GM12878 (cell line): ENCODE results near the gene PAPSS2. TPM values are rescaled to one million over a fixed set of nuclear protein-coding genes. Genes with fewer than 3 reads are reported as not detected.

ENCODE experiments used
- ATAC-seq: fragments of 200-7000 bp; cut with Tn5 transposase; 3 replicates; pipeline ENCODE4 v1.9.1; 2020; ENCODE audit warnings: mild to moderate bottlenecking, moderate library complexity
- BruUV-seq: library from RNA; stranded (reverse); fragments of 400-500 nt; replicated peaks from 2 replicates; lab custom pipeline; 2021; lab: Mats Ljungman, UMichigan
- CTCF ChIA-PET: fragments of 300-600 bp; sonication (Branson Sonifier 250); formaldehyde crosslinking; extraction: SDS; loops from one replicate; lab custom pipeline; 2021; ENCODE audit warnings: inconsistent platforms; lab: Yijun Ruan, JAX
- POLR2A ChIA-PET: fragments of 350-600 bp; formaldehyde crosslinking; extraction: SDS; loops from one replicate; lab custom pipeline; 2021; ENCODE audit warnings: inconsistent platforms; lab: Charles Lee
- RAD21 ChIA-PET: fragments of 300-600 bp; sonication (Branson Sonifier 250); formaldehyde crosslinking; loops from one replicate; lab custom pipeline; 2023; ENCODE audit warnings: antibody characterized with exemption; ENCODE audit not compliant: unreplicated experiment; lab: Charles Lee
- SMC1A ChIA-PET: fragments of 300-600 bp; sonication (Branson Sonifier 250); formaldehyde crosslinking; loops from one replicate; lab custom pipeline; 2023; ENCODE audit not compliant: unreplicated experiment, uncharacterized antibody; lab: Charles Lee
- DNase-seq: peaks from one replicate; pipeline ENCODE4 v3.0.0-alpha.2; 2011; ENCODE audit warnings: low read depth, low spot score
- FAIRE-seq: peaks from 3 replicates; lab custom pipeline; 2011; peaks lifted over from hg19 to GRCh38; lab: Jason Lieb, UNC
- H2AFZ ChIP-seq: 2 replicates; pipeline ENCODE4 v1.6.0; 2011; ENCODE audit warnings: low read depth, low read length, control low read depth; ENCODE audit not compliant: control insufficient read depth
- H3K27ac ChIP-seq: 2 replicates; pipeline ENCODE4 v1.5.1; 2011; ENCODE audit warnings: control low read depth; ENCODE audit not compliant: control insufficient read depth, insufficient read depth
- H3K27me3 ChIP-seq, 2 experiments: replicated peaks in 1 of 2; 2 replicates each; pipeline versions ENCODE4 v1.6.0 to v1.6.1; 2011; ENCODE audit warnings: low read length in 1 of 2; ENCODE audit not compliant: control insufficient read depth in 2 of 2, insufficient read depth in 2 of 2
- H3K36me3 ChIP-seq, 2 experiments: 2 replicates each; pipeline ENCODE4 v1.5.1; 2011; ENCODE audit warnings: low read length in 1 of 2; ENCODE audit not compliant: control insufficient read depth in 2 of 2, insufficient read depth in 2 of 2
- H3K4me1 ChIP-seq: 2 replicates; pipeline ENCODE4 v1.6.1; 2011; ENCODE audit warnings: mild to moderate bottlenecking, low read length, moderate library complexity, mixed read lengths; ENCODE audit not compliant: control insufficient read depth, insufficient read depth
- H3K4me2 ChIP-seq: 2 replicates; pipeline ENCODE4 v1.6.0; 2011; ENCODE audit warnings: control low read depth; ENCODE audit not compliant: control insufficient read depth, insufficient read depth
- H3K4me3 ChIP-seq: fragments of 200-600 bp; sonication (generic); 2 replicates; pipeline ENCODE4 v1.5.1; 2016
- H3K79me2 ChIP-seq: 2 replicates; pipeline ENCODE4 v1.6.0; 2011; ENCODE audit warnings: low read length; ENCODE audit not compliant: control insufficient read depth, insufficient read depth
- H3K9ac ChIP-seq: 2 replicates; pipeline ENCODE4 v1.8.0; 2011; ENCODE audit warnings: low read length, control low read depth, mixed read lengths; ENCODE audit not compliant: control insufficient read depth, insufficient read depth
- H3K9me3 ChIP-seq: replicated peaks from 3 replicates; pipeline ENCODE4 v1.5.1; 2011; ENCODE audit warnings: mild to moderate bottlenecking, low read length; ENCODE audit not compliant: control insufficient read depth, insufficient read depth
- H4K20me1 ChIP-seq: 2 replicates; pipeline ENCODE4 v1.6.0; 2011; ENCODE audit not compliant: control insufficient read depth, insufficient read depth
- BMI1 ChIP-seq: fragments of 450-650 bp; IDR thresholded peaks from 2 replicates; pipeline ENCODE4 v1.6.1; 2016; ENCODE audit warnings: mild to moderate bottlenecking, moderate library complexity, borderline replicate concordance
- EGR1 ChIP-seq, 2 experiments: IDR thresholded peaks; 1 replicate in 1 of 2; 2 replicates in 1 of 2; pipeline ENCODE4 v1.6.1; 2011 to 2012; ENCODE audit warnings: low read depth in 2 of 2, low read length in 2 of 2, borderline replicate concordance in 1 of 2, mild to moderate bottlenecking in 1 of 2, moderate library complexity in 1 of 2
- NRF1 ChIP-seq: conservative IDR thresholded peaks from 2 replicates; pipeline ENCODE4 v1.6.1; 2011; ENCODE audit warnings: mild to moderate bottlenecking, low read depth, low read length, improper control_type of control experiment
- POLR2AphosphoS2 ChIP-seq: IDR thresholded peaks from 2 replicates; pipeline ENCODE4 v1.6.1; 2011; ENCODE audit warnings: low read depth, mild to moderate bottlenecking, low read length, improper control_type of control experiment, moderate library complexity
- PRDM15 ChIP-seq: fragments of 450-650 bp; formaldehyde crosslinking; IDR thresholded peaks from 2 replicates; pipeline ENCODE4 v1.4.0; 2020; ENCODE audit warnings: mild to moderate bottlenecking, moderate library complexity
- RAD21 ChIP-seq: IDR thresholded peaks from 2 replicates; pipeline ENCODE4 v1.6.1; 2011; ENCODE audit warnings: mild to moderate bottlenecking, low read depth, low read length, moderate library complexity; ENCODE audit not compliant: insufficient read depth
- SREBF1 ChIP-seq: IDR thresholded peaks from 2 replicates; pipeline ENCODE4 v1.6.1; 2012; ENCODE audit warnings: mild to moderate bottlenecking, low read length
- STAT3 ChIP-seq: IDR thresholded peaks from 2 replicates; pipeline ENCODE4 v1.6.1; 2011; ENCODE audit warnings: low read depth, low read length, improper control_type of control experiment
- TCF3 ChIP-seq: IDR thresholded peaks from 2 replicates; pipeline ENCODE4 v1.6.1; 2012; ENCODE audit warnings: low read depth, mild to moderate bottlenecking, low read length, borderline replicate concordance; ENCODE audit not compliant: insufficient read depth
- ZBED1 ChIP-seq: IDR thresholded peaks from 2 replicates; pipeline ENCODE4 v1.6.1; 2016; ENCODE audit warnings: borderline replicate concordance
- ZNF622 ChIP-seq: fragments of 450-650 bp; IDR thresholded peaks from 2 replicates; pipeline ENCODE4 v1.6.1; 2017; ENCODE audit warnings: mild to moderate bottlenecking, inconsistent platforms
- WGBS: methylation state at CpG from one replicate; pipeline ENCODE4 v1.1.6; 2016; ENCODE audit warnings: low lambda C conversion rate; ENCODE audit not compliant: insufficient replicate concordance, insufficient coverage; ENCODE audit errors: missing lambda C conversion rate; 5-methylcytosine and 5-hydroxymethylcytosine counted together
- in situ Hi-C: fragments of 300-500 bp; cut with MboI; formaldehyde crosslinking; loops from 9 replicates; pipeline ENCODE4 v1.14.3; 2018; ENCODE audit warnings: mixed read lengths
- intact Hi-C: fragments of 100-400 bp; cut with micrococcal nuclease; formaldehyde crosslinking; loops from one replicate; pipeline ENCODE4 v1.14.2; 2022; ENCODE audit not compliant: unreplicated experiment
- polyA plus RNA-seq, 11 experiments: library from polyadenylated mRNA; depleted of rRNA in 4 of 11; unstranded in 6 of 11; stranded (reverse) in 5 of 11; fragments of >200 nt; fragmentation: Nextera tagmentation in 4 of 11; fragmentation: Illumina TruSeq in 1 of 11; extraction: Ambion mirVana in 4 of 11; extraction: Trizol in 1 of 11; gene quantifications; 1 replicate in 1 of 11; 2 replicates in 10 of 11; pipeline versions ENCODE4 v1.2.1 to v1.2.3, GENCODE V29; 2011 to 2016; ENCODE audit warnings: inconsistent platforms in 2 of 11, missing spikeins in 2 of 11, low read depth in 1 of 11
- total RNA-seq, 4 experiments: library from RNA; depleted of rRNA in 3 of 4; stranded (reverse); fragments of >200 nt in 3 of 4; fragmentation: Illumina TruSeq in 1 of 4; extraction: Trizol in 1 of 4; gene quantifications; 2 replicates each; pipeline versions ENCODE4 v1.2.1 to v1.2.3, GENCODE V29; 2013 to 2021
- TF ChIP-seq, protein P1 (sequence below): fragments of 150-350 bp; IDR thresholded peaks from 2 replicates; pipeline ENCODE4 v1.6.1; 2014; ENCODE audit warnings: mild to moderate bottlenecking, low read depth, low read length
- TF ChIP-seq, protein P2 (sequence below): fragments of 450-650 bp; IDR thresholded peaks from 2 replicates; pipeline ENCODE4 v1.6.1; 2017; ENCODE audit warnings: mild to moderate bottlenecking, moderate library complexity
- TF ChIP-seq, protein P3 (sequence below): IDR thresholded peaks from 2 replicates; pipeline ENCODE4 v1.6.1; 2012; ENCODE audit warnings: low read depth, low read length, improper control_type of control experiment

Gene PAPSS2
- total and polyA plus RNA-seq, 10 of the 15 experiments (the other 5 are each of a cell fraction or from before 2014, with no cell fraction given) = 0.15 to 2.1 (median 0.37) TPM

DNA sequence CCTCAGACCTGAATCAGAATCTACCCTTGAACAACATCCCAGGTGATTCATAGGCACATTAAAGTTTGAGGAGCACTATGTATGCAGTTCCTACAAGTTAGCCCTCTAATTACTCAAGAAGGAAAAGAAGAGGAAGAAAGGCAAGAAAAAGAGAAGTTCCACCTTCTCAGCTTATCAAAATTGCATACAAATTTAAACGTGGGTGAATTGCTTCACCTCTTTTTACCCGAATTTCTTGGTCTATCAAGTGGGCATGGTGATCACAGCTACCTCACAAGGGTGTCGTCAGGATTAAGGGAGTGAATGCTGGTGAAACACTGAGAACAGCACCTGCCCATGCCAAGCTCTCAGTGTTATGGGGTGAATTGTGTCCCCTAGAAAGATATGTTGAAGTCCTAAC is 43.8 kb upstream of the PAPSS2 start:
- no peaks in the 10 kb centered on the region; a peak in 2 of 4 replicates for H3K27me3 ChIP-seq
- POLR2A ChIA-PET = no interaction called here
- no peak overlapping the region for H3K9ac ChIP-seq
- DNase-seq (no peak), ATAC-seq (no peak), FAIRE-seq (no peak)
- intact Hi-C loops = no loop called here
- H3K79me2 ChIP-seq = no peaks in the 10 kb centered on the region
- in situ Hi-C loops = no loop called here
- no peaks in the 10 kb centered on the region for H3K4me1 ChIP-seq
- H3K27ac ChIP-seq = no peak overlapping the region
- H3K4me3 ChIP-seq = no peak overlapping the region
- no peaks in the 10 kb centered on the region; the same call in 1 of the 2 replicates for H4K20me1 ChIP-seq
- no peaks in the 10 kb centered on the region for H3K36me3 ChIP-seq
- BruUV-seq = no TSS peak
- 26% methylated on average over 3 of the region's 3 CpGs for WGBS
- CTCF ChIA-PET = interaction anchor here (1.1 kb wide), 1 partner anchor 10 kb away, joined by 3 read pairs; no protein-coding TSS in a partner anchor
- RAD21 ChIA-PET = interaction anchor here (0.8 kb wide), 1 partner anchor 9 kb away, joined by 3 read pairs; no protein-coding TSS in a partner anchor
- H3K9me3 ChIP-seq = peaks cover 1% of the 10 kb centered on the region; the same call in 2 of the 3 replicates
- H2AFZ ChIP-seq = no peak overlapping the region
- SMC1A ChIA-PET = interaction anchor here (1.1 kb wide), 1 partner anchor 53 kb away, joined by 3 read pairs; no protein-coding TSS in a partner anchor
- no peak overlapping the region for H3K4me2 ChIP-seq
- TF ChIP-seq, protein P1, sequence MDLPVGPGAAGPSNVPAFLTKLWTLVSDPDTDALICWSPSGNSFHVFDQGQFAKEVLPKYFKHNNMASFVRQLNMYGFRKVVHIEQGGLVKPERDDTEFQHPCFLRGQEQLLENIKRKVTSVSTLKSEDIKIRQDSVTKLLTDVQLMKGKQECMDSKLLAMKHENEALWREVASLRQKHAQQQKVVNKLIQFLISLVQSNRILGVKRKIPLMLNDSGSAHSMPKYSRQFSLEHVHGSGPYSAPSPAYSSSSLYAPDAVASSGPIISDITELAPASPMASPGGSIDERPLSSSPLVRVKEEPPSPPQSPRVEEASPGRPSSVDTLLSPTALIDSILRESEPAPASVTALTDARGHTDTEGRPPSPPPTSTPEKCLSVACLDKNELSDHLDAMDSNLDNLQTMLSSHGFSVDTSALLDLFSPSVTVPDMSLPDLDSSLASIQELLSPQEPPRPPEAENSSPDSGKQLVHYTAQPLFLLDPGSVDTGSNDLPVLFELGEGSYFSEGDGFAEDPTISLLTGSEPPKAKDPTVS = no peak
- TF ChIP-seq NRF1 (no peak), ZNF622 (no peak), EGR1 (IDR thresholded peaks at IDR 0.05; ENCODE audit: borderline replicate concordance in 1 of 2, low read depth in 2 of 2, low read length in 2 of 2) (no peak), POLR2AphosphoS2 (no peak), SREBF1 (no peak), BMI1 (no peak), TCF3 (no peak), ZBED1 (no peak), PRDM15 (CRISPR knock-in tag) (no peak), RAD21 (no peak), STAT3 (no peak)
- TF ChIP-seq, protein P2, sequence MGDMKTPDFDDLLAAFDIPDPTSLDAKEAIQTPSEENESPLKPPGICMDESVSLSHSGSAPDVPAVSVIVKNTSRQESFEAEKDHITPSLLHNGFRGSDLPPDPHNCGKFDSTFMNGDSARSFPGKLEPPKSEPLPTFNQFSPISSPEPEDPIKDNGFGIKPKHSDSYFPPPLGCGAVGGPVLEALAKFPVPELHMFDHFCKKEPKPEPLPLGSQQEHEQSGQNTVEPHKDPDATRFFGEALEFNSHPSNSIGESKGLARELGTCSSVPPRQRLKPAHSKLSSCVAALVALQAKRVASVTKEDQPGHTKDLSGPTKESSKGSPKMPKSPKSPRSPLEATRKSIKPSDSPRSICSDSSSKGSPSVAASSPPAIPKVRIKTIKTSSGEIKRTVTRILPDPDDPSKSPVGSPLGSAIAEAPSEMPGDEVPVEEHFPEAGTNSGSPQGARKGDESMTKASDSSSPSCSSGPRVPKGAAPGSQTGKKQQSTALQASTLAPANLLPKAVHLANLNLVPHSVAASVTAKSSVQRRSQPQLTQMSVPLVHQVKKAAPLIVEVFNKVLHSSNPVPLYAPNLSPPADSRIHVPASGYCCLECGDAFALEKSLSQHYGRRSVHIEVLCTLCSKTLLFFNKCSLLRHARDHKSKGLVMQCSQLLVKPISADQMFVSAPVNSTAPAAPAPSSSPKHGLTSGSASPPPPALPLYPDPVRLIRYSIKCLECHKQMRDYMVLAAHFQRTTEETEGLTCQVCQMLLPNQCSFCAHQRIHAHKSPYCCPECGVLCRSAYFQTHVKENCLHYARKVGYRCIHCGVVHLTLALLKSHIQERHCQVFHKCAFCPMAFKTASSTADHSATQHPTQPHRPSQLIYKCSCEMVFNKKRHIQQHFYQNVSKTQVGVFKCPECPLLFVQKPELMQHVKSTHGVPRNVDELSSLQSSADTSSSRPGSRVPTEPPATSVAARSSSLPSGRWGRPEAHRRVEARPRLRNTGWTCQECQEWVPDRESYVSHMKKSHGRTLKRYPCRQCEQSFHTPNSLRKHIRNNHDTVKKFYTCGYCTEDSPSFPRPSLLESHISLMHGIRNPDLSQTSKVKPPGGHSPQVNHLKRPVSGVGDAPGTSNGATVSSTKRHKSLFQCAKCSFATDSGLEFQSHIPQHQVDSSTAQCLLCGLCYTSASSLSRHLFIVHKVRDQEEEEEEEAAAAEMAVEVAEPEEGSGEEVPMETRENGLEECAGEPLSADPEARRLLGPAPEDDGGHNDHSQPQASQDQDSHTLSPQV = no peak
- TF ChIP-seq, protein P3, sequence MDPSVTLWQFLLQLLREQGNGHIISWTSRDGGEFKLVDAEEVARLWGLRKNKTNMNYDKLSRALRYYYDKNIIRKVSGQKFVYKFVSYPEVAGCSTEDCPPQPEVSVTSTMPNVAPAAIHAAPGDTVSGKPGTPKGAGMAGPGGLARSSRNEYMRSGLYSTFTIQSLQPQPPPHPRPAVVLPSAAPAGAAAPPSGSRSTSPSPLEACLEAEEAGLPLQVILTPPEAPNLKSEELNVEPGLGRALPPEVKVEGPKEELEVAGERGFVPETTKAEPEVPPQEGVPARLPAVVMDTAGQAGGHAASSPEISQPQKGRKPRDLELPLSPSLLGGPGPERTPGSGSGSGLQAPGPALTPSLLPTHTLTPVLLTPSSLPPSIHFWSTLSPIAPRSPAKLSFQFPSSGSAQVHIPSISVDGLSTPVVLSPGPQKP = no peak
